ENCODE measurements around the gene METTL24.
"Not testable (repeated sequence)": the region's sequence is repeated elsewhere in the genome, so short reads cannot be mapped to it uniquely, and the experiment has no call there.

The METTL24 gene

DNA sequence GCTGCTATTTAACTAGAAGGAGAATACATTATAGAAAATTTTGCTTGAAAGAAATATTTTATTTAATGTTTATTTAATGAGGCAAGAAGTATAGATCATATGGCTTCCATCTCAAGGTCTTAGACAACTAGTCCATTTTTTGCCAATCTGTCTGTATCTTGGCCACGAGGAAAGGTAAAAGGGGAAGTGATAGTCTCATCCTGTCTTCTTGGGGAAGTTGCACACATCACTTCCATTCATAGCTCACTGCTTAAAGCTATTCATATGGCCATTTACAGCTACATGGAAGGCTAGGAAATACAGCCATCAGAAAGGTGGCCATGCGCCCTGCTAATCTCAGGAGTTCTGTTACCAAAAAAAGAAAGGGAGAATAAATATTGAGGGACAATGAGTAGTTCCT lies 50.8 kb downstream of the METTL24 start:
- no peak for DNase-seq

DNA sequence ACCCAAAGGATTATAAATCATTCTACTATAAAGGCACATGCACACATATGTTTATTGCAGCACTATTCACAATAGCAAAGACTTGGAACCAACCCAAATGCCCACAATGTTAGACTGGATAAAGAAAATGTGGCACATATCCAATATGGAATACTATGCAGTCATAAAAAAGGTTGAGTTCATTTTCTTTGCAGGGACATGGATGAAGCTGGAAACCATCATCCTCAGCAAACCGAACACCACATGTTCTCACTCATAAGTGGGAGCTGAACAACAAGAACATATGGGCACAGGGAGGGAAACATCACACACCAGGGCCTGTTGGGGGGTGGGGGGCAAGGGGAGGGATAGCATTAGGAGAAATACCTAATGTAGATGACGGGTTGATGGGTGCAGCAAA lies 52.3 kb downstream of the METTL24 start:
- DNase-seq: not testable (repeated sequence)

DNA sequence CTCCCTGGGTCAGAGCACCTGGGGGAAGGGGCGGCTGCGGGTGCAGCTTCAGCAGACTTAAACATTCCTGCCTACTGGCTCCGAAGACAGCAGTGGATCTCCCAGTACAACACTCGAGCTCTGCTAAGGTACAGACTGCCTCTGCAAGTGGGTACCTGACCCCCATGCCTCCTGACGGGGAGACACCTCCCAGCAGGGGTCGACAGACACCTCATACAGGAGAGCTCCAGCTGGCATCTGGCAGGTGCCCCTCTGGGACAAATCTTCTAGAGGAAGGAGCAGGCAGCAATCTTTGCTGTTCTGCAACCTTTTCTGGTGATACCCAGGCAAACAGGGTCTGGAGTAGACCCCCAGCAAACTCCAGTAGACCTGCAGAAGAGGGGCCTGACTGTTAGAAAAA lies 54.5 kb downstream of the METTL24 start:
- DNase-seq: not testable (repeated sequence)

DNA sequence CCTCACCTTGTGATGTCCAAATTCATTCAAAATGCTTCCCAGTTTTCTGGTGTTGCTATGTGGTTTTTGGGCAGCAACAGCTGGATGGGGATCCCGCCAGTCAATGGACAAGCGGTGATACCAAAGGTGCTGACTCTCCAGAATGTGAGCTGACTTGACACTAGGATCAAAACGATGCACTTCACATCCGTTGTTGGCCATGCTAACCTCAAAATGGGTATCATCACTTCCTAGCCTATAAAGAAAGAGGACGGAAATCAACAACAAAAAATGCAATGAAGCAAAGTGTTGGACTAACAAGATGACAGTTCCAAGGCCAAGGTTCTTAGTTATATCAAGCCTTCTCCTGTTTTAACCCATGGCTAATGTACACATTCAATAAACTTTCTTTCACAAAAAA lies 59.2 kb downstream of the METTL24 start:
- DNase-seq: no peak

DNA sequence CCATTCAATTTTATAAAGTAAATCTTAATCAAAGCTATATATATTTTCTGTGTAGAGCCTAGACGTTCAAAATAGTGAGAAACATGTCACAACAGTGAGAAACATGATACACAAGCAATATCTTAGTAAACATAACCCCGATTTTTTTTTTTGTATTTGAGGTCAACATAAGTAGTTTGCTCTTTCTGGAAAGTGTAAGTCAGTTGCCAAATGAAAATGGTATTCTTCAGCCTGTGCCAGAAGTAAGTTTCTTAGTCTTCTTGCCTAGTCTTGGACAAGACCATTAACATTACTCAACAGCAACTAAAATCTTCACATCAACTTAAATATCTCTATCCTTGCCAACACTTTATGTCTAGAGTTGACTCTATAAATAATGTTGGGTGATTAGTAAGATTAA lies 59.7 kb downstream of the METTL24 start:
- DNase-seq: no peak

DNA sequence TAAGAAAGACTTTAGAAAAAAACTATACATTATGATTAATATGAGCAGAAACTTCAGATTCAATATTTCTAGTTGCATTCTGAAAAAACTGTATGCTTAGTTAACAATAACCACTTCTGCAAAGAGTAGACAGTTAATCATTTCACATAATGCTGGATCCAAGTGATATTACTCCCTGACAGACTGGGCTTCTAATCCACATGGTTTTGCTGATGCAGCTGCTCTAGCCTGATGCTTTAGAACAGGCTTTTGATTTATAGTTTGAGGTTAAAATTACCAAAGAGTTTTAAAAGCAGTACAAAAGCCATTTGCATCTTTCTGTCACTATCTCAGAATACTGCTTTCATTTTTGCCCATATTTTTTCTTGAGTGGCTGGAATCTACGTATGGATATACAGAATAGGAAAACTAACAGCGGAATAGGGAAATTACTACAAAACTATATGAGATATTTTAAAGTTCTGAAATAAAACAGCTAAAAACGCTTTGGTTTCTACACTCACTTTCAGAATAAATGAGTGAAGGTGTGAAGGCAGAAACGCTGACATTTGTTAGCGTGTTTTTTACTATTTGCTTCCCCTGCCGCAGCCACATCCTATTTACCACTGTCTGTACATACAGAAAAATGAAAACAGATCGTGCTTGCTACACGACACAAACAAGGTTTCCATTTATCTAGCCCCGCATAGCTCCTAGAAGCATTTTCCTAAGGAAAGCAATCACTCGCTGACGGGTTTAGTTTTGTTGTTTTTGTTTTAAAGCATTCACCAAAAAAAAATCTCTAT lies 61.7 kb downstream of the METTL24 start:
- no peak for DNase-seq

DNA sequence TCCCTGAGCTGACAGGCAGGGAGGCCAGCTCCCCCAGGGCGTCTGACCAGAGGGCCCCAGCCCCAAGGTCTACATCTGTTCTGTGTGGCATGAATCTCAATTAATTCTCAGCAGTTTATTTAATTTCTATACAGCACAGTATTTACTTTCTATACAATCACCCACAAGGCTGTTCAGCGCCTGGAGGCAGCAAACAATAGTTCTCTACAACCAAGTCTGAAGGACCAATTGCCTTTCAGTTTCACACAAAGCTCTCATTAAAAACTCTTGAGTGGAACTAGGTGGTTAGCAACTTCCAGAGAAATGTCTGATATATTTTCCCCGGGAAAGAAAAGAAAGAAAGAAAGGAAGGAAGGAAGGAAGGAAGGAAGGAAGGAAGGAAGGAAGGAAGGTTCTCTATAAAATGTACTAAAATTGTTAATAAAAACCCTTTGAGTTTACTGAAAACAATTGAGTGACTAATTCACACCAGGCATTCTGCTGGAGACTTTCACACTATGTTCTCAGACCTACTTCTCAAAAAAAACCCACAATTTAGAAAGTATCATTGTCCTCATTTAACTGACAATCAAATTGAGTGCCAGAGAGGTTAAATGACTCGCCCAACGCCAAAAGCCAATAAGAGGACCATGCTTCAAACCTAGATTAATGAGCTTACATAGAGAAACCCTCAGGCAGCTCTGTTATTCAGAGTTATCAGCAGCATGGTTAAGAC lies 62.5 kb downstream of the METTL24 start:
- no peak for DNase-seq

DNA sequence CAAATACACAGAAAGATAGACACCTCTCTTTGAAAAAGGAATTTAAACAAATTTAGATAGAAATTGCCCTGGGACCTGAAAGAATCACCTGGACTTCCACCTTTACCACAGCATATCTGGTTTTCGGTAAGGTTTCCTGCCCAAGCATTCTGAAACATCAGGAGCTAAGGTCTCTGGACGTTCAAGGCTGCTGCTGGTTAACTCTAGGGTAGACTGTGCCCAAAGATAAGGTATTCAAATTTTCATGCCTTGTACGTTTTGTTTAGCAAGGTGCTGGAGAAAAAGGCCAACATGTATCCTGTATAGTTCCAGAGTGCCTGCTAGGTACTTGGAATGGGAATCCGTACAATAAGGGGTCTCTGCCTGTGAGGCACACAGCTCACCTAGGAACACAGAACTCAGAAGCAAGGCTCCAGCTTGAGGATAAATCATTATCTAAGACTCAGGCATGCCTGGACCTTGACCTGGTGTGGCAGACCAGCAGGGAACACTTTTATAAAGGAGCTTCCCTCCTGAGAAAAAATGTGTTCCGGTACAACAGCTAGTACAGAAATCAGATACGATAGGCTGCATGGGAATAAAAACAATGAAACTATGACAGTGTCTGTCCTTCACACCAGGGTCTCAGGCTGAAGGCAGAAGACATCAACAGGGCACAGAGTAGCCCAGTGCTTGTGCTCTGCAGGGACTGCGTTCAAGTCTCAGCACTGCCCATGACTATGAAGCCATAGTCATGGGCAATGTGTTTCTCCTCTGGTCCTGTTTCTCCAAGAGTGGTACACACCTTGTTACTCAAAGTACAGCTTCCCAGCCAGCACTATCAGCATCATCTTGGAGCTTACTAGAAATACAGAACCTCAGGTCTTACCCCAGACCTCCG lies 70.4 kb downstream of the METTL24 start:
- DNase-seq: no peak

DNA sequence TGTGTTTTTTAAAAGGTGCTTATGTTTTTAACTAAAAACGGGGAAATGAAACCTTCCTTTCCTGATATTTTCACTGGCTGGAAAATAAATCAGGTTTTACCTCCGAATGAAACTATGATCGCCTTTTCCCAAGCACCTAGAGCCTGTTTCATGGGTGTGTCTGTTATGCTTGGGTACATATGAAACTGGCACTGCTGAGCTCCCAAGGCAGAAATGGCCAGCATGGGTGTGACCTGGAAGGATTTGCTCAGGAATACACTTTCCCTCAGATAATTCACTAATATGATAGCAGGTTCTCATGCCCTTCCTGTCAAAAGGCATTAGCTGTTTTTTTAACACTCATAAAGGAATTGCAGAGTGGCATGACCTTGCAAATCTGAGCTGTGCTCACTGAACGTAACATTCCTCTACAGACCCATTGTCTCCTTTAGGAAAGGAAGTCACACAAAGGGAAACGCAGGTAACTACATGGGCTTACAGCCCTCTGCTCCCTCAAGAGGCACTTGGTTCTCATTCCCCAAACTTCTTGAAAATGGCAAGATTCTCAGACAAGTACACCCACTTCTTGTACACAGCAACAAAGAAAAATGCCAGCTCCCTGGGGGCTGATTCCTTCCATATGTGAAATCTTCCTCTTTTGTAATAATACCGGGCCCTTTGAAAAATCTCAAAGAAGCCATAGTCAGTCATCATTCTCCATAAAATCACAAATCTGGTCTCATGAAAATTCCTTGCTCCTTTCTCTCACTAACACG lies 72.7 kb downstream of the METTL24 start:
- DNase-seq: no peak

DNA sequence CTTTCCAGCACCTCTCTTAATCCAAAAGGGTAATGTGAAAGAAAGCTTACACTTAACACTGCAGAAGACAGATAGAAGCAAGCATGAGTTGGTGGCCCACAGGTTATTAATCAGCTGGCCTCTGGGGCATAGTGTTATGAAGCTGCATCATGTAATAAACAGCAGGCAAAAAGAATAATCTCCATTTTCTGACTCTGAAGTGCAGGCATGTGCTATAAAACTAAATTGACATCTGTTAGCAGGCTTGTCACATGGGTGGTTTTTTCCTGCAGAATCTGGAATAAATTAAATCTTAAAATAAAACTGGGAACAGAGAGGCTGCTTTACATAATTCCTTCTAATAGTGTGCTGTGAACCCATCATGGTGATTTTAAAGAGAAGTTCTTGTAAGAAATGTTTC lies 73.3 kb downstream of the METTL24 start:
- DNase-seq: no peak

DNA sequence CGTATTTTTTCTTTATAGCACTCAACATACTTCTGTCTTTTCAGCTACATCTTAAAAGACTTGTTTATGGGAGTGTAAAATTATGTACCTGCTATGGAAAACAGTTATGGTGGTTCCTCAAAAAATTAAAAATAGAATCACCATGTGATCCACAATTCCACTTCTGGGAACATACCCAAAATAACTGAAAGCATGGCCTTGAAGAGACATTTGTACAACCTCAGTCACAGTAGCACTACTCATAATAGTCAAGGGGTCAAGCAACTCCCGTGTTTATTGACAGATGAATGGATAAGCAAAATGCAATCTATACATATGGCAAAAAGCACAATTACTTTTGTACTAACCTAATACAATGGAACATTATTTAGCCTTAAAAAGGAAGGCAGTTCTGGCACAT lies 74.5 kb downstream of the METTL24 start:
- DNase-seq: no peak

DNA sequence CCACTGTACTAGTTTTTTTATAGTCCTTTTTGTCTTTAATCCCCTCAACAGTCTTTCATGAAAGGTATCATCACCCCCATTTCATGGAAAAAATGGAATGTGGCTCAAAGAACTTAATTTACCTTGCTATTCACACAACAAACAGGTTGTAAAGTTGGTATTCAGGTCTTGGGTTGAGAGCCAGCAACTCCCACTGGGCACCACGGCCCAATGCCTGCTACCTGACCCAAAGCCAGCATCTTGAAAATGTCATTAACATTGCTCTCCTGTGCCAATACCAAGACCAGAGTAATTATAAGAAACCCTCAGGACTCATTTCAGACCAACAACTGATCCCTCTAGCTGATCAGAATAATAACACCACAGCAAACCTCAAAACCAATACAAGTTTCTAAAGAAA lies 75.7 kb downstream of the METTL24 start:
- no peak for DNase-seq

DNA sequence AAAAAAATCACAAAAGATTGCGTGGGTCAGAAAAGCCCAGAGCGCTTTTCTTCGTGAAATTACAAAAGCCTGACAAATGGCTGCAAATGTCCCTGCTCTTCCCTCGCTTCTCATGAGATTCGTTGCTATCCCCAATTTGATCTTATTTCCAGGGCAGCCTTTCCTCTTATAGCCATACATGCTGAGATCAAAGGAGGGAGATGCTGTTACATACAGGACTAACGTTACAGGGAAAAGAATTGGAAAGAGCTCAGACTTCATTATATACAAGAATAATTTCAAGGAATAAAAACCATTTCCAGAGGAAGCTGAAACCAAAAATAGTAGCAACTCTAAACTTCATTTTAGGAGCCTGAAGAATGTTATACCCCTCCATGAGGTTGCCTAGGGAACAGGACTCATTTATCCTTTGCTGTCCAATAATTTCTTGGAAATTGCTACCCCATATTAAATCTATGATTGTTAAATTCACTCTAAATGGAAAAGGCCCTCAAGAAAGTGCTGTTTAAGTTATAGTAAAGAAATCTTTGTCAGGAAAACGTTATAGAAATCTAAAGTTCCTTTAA lies 81.0 kb downstream of the METTL24 start:
- no peak for DNase-seq

DNA sequence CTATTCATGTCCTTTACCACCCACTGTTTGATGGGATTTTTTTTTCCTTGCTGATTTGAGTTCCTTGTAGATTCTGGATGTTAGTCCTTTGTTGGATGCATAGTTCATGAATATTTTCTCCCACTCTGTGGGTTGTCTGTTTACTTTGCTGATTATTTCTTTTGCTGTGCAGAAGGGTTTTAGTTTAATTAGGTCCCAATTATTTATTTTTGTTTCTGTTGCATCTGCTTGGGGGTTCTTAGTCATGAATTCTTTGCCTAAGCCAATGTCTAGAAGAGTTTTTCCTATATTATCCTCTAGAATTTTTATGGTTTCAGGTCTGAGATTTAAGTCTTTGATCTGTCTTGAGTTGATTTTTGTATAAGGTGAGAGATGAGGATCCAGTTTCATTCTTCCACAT lies 85.4 kb downstream of the METTL24 start:
- DNase-seq: not testable (repeated sequence)

DNA sequence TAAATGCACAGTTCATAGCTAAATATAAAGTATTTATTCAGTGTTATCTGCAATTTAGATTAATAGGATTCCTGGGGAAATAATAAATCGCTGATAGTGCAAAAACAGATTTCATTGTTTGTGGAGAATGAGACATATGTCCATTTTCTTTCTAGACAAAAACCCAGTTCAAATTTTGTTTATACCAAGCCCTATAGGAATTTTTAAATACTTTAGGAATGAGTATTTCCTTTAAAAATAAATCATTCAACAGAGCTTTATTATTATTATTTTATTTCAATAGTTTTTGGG lies 86.5 kb downstream of the METTL24 start:
- DNase-seq: no peak

DNA sequence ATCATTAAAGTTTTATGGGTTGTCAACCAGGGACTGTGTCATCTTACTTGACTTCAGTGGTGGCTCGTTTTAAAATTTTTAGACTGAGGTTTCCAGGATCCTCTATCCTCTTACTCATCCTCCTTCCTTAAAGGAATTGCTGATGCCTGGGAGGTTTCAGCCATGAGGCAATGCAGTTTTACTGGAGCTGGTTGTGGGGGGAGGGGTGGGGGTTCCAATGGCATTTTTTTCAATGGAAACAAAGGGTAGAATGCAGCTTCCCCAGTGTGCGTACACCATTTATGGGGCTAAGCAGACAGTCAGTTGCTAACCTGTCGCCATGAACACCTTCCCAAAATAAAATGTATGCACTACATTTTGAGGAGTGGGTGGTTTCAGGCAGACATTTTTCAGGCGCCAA lies 88.0 kb downstream of the METTL24 start:
- DNase-seq: no peak

DNA sequence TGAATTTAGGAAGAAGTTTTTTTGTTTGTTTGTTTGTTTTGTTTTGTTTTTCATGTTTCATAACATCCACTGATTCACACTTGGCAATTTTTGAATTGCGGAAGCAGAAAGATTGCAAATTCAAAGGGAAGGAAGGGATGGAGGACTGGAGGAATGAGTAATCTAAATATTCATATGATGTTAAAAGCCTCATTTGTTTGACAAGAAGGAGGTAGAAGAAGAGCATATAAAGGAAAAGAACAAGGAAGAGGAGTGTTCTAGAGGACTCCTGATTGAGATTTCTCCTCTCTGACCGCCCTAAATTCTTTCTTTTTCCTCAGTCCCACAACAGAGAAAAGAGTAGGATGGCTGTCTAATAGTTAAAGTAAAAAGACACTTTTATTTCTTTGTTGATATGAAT lies 88.5 kb downstream of the METTL24 start:
- no peak for DNase-seq

DNA sequence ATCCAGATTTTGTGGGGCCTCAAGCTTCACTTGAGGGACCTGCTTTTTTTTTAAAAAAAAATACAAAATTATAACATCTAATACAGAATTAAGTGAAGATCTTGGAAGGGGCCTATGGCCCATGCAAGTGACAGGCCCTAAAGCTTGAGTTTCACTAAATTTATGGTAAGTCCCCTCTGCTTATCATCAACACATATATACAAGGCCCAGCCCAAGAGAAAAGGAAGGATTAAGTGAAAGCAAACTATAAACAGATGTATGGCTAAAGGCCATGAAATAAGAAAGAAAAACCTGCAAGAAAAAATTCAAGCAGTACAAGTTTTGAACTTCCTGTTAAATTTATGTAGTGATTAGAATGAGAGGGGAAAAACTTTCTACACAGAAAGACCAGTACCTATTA lies 91.2 kb downstream of the METTL24 start:
- no peak for DNase-seq

DNA sequence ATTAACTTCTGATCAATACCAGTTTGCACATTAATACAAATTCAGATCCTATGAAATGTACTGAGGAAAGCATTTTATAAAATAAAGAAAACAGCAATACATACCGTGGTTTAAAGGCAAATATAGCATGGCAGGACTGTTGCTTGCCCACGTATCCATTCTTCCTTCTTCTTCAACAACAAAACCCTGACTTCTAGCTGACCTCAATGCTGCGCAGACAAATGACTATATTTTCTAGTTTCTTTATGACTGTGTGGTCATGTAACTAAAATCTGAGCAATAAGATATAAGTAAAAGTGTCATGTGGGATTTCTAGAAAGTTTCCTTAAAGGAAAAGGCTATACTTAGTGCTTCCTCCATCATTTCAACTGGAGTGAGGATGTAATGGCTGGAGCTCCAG lies 92.9 kb downstream of the METTL24 start:
- no peak for DNase-seq

DNA sequence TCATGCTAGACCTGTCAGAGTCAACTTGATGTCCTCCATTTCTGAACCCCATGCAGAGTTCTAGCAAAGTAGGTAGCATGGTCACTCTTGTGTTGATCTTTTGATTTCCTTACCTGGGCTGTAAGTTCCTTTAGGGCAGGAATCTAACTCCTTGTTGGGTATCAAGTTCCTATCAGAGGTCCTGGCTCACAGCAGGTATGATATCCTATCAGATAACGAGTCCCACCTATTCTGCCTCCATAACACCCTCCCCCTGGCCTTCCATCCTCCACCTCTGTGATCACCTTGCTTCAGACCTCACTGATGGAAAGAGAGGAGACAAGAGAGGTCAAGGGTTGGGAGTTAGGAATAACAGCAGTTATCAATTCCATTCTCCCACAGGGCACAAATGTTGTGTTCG lies 101.8 kb downstream of the METTL24 start:
- DNase-seq: no peak

DNA sequence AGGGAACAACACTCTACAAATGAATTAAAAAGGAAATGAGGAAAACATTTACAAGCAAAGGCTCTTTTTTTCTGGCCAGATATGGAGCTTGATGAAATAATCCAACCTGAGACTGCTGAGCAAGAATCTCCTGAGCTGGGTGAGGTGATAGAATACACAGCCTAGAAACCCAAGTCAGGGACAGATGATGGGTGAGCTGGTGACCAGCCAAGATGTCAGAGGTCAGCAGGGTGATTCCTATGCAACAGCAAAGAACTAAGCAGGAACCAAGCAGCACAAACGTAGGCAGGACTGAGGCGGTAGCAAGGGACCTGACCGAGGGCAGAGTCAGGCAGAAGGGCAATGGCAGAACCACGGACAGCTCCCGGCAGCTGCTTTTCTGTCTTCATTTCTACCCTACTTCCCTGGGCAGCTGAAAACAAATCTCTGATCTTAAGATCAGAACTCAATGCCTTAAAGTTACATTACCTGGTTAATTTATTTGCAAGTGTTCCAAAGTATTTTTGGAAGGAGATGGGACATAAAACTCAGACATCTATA lies 102.9 kb downstream of the METTL24 start:
- peak; percentile 19 for DNase-seq

DNA sequence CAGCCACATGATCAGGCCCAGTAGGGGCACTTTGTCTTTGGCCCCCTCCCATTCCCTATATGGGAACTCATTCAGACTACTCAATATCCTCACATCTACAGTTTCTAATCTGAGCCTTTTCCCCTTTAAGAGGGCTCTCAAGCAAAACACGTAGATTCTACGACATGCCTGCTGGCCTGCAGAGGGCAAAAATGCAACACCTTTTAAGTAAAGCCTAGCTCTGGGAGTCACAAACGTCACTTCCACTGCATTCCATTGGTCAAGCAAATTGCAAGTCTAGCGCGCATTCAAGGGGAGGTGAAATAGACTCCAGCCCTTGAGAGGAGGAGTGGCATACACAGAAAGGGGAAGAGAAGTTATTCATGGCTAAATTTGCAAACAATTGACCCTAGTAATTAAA lies 107.3 kb downstream of the METTL24 start:
- DNase-seq: no peak

DNA sequence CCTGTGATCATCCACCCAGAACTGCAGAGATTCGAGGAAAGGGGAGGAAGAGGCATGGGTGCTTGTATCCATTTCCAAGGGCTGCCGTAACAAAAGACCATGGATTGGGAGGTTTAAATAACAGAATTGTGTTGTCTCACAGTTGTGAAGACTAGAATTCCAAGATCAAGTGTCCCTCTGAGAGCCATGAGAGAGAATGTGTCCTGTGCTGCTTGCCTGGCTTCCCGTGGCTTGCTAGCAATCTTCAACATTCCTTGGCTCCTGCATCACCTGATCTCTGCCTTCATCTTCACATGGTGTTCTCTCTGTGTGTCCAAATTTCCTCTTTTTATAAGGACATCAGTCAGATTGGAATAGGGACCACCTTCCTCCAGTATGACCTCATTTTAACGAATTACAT lies 108.1 kb downstream of the METTL24 start:
- no peak for DNase-seq

Measured in hematopoietic multipotent progenitor cell treated with erythropoietin and hydrocortisone succinate and interleukin-3 and kit ligand, for 8 days (in vitro differentiated cells).